SIG-M5 treated with dmso at 0.1 percent for 504 hours (cell line): ENCODE data around the gene ARL15.
"Not testable (repeated sequence)": the region's sequence is repeated elsewhere in the genome, so short reads cannot be mapped to it uniquely, and the experiment has no call there.

ENCODE experiments used
- DNase-seq: peaks from one replicate; lab custom pipeline; 2025; ENCODE audit not compliant: unreplicated experiment; lab: John Stamatoyannopoulos, UW

Gene ARL15

DNA sequence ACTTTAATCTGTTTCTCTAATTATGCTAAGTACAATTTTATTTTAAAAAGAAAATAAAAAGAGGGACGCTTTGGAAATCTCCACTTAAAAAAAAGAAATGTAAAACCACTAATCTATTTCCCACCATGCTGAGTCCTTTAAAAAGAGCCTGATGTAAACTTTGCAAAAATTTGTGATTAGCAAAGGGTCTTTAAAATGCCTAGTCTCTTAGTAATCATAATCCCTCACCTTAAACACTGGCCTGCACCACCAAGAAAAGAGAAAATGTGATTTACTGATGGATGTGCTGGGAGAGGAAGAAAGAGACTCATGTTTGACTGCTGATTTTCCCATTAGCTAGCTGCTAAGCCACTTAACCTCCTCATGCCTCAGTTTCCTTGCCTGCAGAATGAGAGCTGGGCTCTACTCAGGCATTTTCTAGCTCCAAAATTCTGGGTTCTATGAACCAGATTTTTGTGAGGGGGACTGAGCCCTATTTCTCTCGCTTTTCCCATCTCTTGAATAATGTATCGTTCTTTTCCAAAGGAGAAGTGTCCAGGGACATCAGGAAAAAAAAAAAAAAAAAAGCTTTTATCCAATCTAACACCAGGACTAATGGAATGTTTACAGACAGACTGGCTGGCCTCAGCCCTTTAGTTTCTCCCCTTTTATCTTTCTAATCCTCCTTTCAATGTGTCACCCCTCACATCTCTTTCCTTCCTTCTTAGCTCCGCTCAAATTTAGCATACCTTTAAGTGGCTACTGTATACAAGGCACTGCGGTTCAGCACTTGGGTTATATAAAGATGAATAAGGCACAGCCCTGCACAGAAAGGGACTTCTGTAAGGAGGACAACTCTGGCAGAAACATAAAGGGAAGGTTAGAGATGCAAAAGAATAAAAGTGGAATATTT is 312.4 kb downstream of the ARL15 start:
- DNase-seq = no peak

DNA sequence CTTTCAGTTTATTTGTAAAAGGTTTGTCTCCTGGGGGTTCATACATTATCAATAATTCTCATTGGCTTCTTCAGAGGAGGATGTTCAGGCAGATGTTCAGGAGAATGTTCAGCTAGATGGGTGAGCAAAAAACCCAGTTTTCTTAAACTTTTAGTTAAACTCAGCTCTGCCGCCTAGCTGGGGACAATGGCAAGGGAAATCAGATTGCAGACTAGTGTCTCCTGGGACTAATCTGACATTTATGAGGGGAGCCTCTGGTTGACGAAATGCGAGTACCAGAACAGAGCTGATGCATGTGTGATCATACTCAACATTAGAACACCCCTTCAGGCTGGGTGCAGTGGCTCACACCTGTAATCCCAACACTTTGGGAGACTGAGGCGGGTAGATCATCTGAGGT is 314.4 kb downstream of the ARL15 start:
- DNase-seq = no peak

DNA sequence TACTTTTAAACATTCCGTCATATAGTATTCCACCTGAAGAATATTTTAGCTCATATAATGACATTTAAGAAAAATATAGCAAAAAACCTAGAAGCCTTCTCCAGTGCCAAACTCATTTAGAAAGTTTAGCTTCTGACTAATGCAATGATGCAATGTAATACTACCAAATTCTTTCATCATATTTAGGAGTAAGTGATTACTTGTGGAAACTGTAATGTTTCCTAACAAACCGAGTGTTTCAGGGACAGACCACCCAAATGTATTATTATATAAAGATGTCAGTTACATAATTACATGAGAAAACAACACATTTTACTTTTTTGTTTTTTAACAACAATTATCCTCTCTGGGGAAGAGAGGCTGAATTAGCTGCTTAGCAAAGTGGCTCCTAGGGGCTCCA is 316.2 kb downstream of the ARL15 start:
- peak; percentile 33 for DNase-seq

DNA sequence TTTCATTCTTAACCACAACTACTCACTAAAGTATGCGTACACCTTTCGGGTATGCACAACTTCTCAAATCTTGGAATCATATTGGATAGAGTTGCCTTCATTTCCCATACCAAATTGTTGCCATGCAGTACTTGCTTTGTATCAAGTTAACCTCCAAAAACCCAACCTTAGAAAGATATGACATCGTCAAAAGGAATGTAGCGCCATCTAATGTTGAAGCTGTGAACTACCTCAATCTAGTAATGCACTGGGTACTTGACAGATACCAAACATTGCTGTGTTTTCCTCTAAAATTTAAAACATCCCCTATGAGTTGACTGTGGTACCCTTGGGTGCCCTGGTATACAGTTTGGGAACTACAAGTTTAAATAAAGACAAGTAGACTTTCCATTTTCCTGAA is 318.4 kb downstream of the ARL15 start:
- DNase-seq = no peak

DNA sequence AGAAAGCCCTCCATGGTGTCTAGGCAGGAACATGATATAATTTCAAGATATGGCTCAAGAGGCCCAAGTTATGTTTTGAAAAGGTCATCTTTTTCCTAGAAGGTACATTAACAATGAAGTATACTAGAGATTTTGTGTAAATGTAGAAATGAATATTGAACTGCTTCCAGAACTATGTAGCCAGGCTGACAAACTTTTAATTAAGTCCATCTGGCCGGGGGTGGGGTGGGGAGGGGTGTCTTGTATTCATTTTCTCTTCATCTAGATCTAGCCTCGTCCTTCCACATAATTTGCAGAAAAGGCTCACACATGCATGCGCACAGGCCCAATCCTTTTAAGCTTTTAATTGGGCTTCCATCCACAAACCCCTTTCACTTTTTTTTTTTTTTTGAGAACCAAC is 323.3 kb downstream of the ARL15 start:
- no peak for DNase-seq

DNA sequence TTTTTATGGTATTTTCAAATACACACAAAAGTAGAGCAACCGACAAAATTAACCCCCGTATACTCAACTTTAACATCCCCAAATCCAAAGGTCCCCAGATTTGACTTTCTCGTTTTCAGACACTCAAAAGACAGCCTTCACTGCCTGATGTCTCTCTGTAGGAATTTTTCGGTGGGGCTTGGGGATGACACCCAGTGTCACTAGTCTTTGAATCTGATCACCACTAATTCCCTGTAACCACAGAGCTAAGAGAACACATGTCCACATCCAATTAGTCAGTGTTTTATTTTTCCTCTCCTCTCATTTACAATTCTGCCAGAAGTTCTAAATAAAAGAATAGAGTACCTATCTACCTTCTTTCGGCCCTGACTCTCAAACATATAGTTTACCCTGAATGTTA is 324.6 kb downstream of the ARL15 start:
- DNase-seq = no peak

DNA sequence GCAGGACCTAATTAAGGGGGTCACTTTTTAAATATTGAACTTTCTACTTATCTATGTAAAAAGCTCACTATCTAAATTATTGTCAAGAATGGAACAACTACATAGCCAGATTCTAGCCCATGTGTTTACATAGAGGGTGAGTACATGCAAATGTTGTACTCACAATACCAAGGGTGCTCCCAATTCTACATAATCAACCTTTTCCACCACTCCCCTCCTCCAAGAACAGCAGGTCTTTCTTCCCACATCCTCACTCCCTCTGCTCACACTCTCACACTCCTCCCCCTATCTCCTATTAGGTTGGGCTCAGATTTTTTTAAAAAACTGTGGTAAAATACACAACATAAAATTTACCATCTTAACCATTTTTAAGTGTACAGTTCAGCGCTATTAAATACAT is 325.4 kb downstream of the ARL15 start:
- no peak for DNase-seq

DNA sequence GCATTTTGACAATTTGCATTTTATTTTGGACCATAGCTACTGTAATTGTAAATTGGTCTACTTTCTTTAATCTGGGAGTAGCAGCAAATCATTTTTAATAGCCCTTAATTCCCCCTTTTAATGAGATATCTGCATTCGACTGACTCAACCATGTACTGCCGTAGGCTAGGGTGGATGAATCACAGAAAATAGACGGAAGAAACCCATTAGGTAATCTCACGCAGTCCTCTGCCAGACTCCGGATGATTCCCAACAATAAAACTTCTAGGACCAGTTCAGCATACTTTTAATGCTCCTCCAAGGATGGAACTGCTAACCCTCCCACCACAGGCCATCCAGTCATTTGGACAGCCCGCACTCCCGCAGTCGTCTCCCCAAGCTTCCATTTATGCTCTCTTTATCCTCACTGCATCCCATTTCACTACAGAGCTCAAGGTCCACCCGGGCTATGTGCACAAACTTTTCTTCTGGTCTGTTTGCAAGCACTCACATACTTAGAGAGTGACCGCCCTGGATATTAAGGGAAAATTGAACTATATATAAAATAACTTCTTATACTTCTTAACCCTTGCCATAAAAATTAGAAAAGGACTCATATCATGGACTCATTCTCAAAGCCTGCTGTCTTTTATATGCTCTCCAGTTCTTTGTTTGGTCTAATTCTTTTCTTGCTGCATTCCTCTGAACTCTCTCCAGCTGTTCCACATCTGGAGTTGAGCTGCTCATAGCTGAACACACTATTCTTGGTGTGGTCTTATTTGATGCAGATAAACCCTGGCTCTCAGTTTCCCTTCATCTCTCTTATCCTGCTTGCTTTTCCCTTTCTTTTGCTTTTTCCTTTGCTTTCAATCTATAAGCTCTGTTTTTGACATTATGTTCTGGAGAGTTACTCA is 326.6 kb downstream of the ARL15 start:
- no peak for DNase-seq

DNA sequence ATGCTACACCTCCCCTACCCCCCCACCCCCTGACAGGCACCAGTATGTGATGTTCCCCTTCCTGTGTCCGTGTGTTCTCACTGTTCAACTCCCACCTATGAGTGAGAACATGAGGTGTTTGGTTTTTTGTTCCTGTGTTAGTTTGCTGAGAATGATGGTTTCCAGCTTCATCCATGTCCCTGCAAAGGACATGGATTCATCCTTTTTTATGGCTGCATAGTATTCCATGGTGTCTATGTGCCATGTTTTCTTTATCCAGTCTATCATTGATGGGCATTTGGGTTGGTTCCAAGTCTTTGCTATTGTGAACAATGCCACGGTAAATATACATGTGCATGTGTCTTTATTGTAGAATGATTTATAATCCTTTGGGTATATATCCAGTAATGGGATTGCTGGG is 328.1 kb downstream of the ARL15 start:
- not testable (repeated sequence) for DNase-seq

DNA sequence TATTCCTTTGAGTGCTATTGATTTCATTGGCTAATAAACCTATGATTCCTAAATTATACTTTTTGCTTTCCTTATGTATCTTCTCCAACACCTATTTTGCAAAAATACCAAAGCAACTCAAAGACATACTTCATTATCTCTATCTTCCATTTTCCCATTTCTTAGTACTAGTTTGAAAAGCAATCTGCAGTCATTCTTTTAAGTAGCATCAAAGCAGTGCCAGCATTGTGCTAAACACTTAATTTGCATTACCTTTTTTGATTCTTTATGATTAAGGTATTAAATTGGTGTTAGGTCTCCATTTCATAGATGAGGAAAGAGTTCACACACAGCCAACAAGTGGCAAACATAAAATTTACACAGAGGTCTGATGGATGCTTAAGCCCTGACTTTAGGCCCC is 330.3 kb downstream of the ARL15 start:
- no peak for DNase-seq

DNA sequence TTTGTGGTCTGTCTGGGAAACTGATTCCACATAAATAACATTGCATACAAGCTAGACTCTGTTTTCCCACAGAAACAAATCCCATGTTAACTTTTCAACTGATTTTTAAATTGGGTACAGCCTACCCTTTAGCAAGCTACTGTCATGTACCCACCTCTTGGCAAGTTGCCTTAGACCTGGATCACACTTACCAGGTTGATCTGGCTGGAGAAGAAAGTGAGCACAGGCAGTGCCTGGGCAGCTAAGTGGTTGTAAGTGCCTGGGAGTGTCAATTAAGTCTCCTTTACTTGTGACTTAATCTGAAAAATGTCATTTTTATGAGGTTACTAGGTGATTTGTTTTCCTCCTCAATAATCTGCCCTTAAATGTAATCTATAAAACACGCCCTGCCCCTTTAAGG is 336.4 kb downstream of the ARL15 start:
- no peak for DNase-seq

DNA sequence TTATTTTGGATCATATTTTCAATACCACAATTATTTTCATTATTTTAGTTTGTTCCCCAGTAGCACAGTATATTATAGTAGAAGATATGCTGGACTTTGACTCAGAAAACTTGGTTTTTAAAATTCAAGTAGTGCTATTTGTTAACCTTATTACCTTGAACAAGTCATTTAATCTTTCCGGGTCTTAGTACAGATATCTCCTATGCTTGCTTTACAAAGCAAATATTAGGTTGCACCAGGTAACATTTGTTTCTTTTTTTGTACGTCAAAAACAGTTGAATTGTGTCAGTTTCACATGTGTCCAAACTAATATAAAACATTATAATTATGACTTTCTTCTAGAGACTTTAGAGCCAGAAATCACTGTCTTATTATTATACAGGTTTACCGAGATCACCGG is 338.1 kb downstream of the ARL15 start:
- no peak for DNase-seq

DNA sequence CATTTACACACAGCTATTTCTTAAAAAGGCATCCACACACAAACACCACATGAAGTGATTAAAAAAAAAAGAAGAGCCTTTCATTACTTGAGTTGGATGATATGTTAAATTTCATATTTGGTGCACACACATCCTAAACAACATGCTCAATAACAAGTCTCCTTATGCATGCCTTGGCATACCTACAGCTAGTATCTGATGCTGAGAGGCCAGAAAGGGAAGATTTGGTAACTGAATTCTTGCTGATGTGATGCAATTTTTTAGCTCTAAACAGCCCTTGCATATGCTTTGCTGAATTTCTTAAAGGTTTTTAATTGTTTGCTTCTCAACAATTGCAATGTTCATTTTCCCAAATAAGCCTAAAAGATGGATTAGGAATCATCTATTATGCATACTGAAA is 338.8 kb downstream of the ARL15 start:
- no peak for DNase-seq

DNA sequence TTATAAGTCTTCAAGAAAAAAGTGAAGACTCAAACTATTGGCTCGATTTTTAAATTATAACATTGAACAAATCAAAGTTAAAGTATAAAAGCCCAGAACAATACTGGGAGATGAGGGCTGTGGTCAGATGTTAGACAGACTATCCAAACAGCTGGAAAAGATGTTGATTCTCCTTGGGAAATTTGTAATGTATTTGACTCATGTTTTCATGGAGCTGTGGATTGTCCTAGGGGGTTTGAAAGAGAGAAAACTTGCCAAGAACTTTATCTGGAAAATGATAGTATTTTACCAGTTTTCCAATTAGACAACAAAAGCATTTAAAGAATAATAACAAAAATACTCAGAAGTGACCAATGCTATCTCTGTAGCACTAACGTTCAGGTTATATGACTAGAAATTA is 339.2 kb downstream of the ARL15 start:
- no peak for DNase-seq

DNA sequence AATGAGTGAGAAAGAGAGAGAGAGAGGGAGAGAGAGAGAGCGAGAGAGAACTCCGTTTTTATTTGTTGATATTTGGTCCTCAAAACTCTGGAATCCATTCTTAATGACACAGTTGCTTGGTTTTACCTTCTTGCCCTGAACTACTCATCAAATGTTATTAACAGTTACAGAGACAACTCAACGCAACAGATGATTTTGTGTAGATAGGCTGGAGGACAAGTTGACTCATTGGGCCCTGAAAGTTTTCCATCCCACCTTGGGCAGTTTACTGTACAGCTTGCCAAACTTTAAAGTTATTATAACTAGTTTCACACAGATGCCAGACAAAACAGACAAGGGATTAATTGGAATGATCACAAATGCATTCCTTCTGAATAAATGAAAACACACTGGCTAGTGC is 339.9 kb downstream of the ARL15 start:
- DNase-seq = no peak

DNA sequence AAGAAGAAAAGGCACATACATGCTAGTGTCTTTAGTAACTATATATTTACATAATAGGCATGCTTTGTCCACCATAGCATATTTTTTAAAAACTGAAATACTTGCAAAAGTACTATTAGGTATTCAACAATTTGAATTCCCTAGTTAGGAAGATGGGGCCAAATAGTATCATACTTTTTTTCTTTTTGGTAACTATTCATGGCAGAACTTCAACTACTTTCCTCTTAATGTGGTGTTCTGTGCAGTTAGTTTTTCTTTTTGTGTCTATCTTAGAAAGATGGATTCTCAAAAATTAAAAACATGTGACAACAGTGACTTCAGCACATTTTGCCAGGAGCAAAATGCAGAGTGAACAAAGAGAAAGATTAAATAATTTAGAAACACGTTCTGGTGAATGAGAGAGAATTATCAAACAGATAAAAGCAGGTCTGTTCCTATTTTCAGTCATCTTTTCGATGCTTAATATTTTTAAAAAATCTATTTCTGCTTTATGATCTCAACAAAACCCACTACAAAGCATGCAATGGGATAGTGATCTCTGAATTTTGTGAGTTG is 341.1 kb downstream of the ARL15 start:
- DNase-seq = no peak

DNA sequence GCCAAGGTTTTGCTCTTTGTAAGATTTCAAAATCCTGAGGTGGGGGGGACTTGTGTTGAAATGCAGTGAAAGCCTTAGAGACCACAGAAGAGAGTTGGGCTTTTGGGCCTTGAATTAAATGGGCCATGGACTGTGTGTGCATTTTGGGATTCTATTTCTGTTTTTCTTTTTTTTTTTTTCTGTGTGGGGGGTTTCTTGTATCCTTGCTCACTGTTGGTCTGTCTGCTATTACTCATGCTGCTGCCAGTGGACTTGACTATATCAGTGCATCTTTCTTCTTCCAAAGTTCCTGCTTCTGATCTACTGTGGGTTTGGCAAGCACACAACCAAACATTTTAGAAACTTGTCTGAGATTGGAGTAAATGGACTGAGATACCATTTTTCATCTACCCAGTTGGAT is 344.9 kb downstream of the ARL15 start:
- DNase-seq = no peak

DNA sequence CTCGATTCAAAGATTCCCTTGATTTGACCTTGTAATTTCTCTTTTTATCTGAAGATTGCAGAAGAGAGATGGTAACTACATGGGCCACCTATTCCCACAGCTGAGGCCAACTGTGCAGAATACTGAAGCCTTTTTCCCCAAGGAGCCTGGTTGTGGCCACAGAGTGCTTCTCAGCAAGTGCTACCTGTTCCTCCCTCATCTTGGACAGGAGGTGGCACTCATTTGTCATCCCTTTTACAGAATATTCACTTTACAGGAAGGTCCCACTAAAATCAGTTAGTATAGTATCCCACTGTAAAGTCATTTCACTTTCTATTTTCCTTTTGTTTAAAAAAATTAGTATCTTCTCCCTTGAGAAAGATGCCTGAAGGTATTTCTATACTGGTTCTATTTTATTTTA is 346.4 kb downstream of the ARL15 start:
- DNase-seq = no peak

DNA sequence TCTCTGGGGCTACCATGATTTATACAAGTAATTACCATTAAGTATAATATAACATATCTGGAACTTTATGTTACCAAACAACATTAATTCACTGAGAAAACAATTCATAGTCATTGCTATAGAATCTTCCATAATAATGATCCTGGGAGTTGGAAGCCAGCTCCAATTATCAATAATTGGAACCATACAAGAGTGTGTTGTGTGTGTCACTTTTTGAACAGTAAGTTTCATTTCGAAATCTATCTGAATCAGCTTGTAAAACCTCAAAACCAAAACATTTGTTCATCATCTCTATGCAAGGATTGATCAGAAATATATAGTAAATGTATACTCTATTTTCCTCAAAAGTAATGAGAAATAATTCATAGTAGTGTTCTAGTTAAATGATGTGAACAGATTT is 348.1 kb downstream of the ARL15 start:
- no peak for DNase-seq

DNA sequence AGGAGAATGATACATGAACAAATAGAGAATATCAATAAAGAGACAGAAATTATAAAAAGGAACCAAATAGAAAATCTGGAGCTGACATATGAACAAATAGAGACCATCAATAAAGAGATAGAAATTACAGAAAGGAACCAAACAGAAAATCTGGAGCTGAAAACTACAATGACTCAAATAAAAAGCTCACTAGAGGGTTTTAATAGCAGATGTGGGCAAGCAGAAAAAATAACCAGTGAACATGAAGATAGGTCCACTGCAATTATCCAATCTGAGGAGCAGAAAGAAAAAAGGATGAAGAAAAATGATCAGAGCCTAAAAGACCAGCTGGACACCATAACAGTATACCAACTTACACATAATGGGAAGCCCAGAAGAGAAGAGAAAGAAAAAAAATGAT is 353.7 kb downstream of the ARL15 start:
- no peak for DNase-seq

DNA sequence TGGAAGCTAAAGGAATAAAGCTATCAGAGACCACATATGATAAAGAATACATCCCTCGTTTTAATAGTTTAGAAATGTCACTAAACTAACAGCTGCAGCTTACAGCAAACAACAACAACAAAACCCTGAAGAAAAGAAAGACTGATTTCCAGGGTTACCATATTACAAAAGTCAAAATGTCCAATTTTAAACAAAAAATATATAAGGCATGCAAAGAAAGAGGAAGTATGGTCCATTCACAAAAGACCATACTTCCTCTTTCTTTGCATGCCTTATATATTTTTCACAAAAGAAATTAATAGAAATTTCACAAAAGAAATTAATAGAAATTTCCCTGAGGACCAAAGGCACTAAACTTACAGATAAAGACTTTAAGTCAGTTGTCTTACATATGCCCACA is 354.2 kb downstream of the ARL15 start:
- DNase-seq = peak; percentile 76

DNA sequence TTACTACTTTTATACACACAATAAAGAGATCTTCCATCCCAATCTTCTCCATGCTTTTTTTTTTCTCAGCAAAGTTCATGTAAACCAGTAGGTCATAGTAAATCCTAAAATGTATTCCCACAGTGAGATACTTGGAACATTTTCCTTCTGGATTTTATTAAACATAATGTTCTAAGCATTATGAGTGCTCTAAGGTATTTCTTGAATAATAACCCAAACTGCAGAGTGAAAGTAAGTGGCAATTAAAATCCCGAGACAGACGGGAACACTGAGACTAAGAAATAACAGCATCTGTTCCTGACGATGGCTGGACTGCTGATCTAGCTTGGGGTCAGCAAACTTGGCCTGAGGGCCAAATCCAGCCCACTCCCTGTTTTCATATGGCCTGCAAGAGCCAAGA is 359.8 kb downstream of the ARL15 start:
- no peak for DNase-seq
